HCT116 (cell line): Measurements from ENCODE around the gene CAVIN2.

ENCODE experiments used
- EZH2 ChIP-seq: fragments of 200-600 bp; sonication (generic); IDR thresholded peaks from 2 replicates; pipeline ENCODE4 v1.6.1; 2017; ENCODE audit warnings: antibody characterized with exemption, mixed run types
- POLR2A ChIP-seq: IDR thresholded peaks from 2 replicates; pipeline ENCODE4 v1.7.0; 2011; ENCODE audit warnings: borderline replicate concordance; ENCODE audit not compliant: insufficient read depth, insufficient read length; ENCODE audit errors: extremely low read depth
- POLR2AphosphoS5 ChIP-seq: IDR thresholded peaks from 2 replicates; pipeline ENCODE4 v1.6.1; 2011; ENCODE audit warnings: mild to moderate bottlenecking, low read depth, low read length, moderate library complexity
- RAD21 ChIP-seq: IDR thresholded peaks from 2 replicates; pipeline ENCODE4 v1.6.1; 2012; ENCODE audit warnings: low read depth, mild to moderate bottlenecking
- SIN3A ChIP-seq: IDR thresholded peaks from 2 replicates; pipeline ENCODE4 v1.6.1; 2012; ENCODE audit warnings: low read depth
- TF ChIP-seq, protein P1 (sequence below), 3 experiments: fragments of 200-600 bp in 1 of 3; sonication (generic) in 1 of 3; IDR thresholded peaks in 2 of 3; conservative IDR thresholded peaks in 1 of 3; 2 replicates each; pipeline ENCODE4 v1.5.1; 2012 to 2017; ENCODE audit warnings: low read depth in 2 of 3, low read length in 2 of 3, antibody characterized with exemption in 1 of 3, borderline replicate concordance in 1 of 3, control low read depth in 1 of 3, mild to moderate bottlenecking in 1 of 3, mixed read lengths in 1 of 3, mixed run types in 1 of 3, moderate library complexity in 1 of 3; ENCODE audit not compliant: insufficient read depth in 1 of 3

DNA sequence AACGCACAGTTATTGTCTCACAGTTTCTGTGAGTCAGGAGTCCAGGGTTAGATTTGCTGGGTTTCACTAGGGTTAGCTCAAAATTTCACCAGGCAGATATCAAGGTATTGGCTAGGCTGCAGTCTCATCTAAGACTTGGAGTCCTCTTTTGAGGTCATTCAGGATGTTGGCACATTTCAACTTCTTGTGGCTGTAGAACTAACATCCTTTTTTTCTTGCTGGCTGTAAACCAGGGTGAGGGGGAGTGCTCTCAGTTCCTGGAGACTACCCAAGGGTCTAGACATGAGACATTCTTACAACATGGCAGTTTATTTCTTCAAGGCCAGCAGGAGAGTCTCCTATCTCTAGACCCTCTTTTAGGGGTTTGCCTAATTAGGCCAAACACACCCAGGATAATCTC, 12.8 kb upstream of the CAVIN2 start:
- TF ChIP-seq POLR2A: no peak
- TF ChIP-seq EZH2: no peak
- TF ChIP-seq, protein P1, sequence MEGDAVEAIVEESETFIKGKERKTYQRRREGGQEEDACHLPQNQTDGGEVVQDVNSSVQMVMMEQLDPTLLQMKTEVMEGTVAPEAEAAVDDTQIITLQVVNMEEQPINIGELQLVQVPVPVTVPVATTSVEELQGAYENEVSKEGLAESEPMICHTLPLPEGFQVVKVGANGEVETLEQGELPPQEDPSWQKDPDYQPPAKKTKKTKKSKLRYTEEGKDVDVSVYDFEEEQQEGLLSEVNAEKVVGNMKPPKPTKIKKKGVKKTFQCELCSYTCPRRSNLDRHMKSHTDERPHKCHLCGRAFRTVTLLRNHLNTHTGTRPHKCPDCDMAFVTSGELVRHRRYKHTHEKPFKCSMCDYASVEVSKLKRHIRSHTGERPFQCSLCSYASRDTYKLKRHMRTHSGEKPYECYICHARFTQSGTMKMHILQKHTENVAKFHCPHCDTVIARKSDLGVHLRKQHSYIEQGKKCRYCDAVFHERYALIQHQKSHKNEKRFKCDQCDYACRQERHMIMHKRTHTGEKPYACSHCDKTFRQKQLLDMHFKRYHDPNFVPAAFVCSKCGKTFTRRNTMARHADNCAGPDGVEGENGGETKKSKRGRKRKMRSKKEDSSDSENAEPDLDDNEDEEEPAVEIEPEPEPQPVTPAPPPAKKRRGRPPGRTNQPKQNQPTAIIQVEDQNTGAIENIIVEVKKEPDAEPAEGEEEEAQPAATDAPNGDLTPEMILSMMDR (IDR thresholded peaks at IDR 0.05 in 2 of 3, conservative IDR thresholded peaks at IDR 0.05 in 1 of 3; ENCODE audit: borderline replicate concordance in 1 of 3, insufficient read depth in 1 of 3, low read depth in 2 of 3, low read length in 2 of 3): no peak
- TF ChIP-seq RAD21: no peak
- TF ChIP-seq SIN3A: no peak
- TF ChIP-seq POLR2AphosphoS5: no peak
